D721Med (cell line): ENCODE results near the gene PMS1.
"Not testable (repeated sequence)": the region's sequence is repeated elsewhere in the genome, so short reads cannot be mapped to it uniquely, and the experiment has no call there.

Source experiments
- DNase-seq: peaks from one replicate; pipeline ENCODE4 v3.0.0; 2011; ENCODE audit warnings: low spot score; ENCODE audit not compliant: insufficient read length
- FAIRE-seq: peaks from 2 replicates; lab custom pipeline; 2011; peaks lifted over from hg19 to GRCh38; lab: Jason Lieb, UNC
- TF ChIP-seq, protein P1 (sequence below): IDR thresholded peaks from 2 replicates; pipeline ENCODE4 v1.5.1; 2012; ENCODE audit warnings: mild to moderate bottlenecking, control low read depth; ENCODE audit not compliant: insufficient read depth; ENCODE audit errors: missing control alignments

PMS1 gene

DNA sequence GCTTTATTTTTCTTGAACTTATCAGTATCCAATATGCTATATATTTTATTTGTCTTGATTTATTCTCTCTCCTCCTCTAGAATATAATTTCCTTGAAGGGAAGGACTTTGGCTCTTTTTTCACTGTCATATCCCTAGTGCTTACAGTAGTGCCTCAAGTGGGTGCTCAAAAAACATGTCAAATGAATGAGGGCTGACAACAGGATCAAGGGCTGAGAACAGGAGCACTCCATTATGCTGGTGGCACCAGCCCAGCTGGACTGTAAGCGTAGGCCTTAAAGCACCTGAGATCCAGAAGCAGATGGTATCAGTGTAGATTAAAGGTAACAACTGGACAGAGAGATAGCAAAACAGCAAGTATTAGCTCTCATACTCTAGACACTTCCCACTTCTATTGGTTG lies 46.3 kb downstream of the PMS1 start:
- TF ChIP-seq, protein P1, sequence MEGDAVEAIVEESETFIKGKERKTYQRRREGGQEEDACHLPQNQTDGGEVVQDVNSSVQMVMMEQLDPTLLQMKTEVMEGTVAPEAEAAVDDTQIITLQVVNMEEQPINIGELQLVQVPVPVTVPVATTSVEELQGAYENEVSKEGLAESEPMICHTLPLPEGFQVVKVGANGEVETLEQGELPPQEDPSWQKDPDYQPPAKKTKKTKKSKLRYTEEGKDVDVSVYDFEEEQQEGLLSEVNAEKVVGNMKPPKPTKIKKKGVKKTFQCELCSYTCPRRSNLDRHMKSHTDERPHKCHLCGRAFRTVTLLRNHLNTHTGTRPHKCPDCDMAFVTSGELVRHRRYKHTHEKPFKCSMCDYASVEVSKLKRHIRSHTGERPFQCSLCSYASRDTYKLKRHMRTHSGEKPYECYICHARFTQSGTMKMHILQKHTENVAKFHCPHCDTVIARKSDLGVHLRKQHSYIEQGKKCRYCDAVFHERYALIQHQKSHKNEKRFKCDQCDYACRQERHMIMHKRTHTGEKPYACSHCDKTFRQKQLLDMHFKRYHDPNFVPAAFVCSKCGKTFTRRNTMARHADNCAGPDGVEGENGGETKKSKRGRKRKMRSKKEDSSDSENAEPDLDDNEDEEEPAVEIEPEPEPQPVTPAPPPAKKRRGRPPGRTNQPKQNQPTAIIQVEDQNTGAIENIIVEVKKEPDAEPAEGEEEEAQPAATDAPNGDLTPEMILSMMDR, result no peak
- no peak for FAIRE-seq
- no peak for DNase-seq

DNA sequence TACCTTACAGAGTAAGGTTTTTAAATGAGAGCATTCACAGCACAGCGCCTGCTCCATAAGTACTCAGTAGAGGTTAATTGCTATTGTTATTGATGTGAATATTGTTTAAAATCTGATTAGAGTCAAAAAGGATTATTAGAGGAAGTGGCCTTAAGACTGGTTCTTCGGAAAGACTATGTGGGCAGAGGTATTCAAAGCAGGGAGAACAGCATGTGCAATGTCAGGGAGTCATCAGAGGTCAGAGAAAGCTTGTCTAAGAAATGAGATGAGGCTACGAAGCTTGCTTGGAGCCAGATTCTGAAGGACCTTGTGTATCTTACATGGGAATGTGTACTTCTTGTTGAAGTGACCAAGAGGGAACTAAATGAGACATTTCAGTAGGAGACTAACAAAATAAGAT lies 49.8 kb downstream of the PMS1 start:
- TF ChIP-seq, protein P1, result no peak
- FAIRE-seq (no peak), DNase-seq (no peak)

DNA sequence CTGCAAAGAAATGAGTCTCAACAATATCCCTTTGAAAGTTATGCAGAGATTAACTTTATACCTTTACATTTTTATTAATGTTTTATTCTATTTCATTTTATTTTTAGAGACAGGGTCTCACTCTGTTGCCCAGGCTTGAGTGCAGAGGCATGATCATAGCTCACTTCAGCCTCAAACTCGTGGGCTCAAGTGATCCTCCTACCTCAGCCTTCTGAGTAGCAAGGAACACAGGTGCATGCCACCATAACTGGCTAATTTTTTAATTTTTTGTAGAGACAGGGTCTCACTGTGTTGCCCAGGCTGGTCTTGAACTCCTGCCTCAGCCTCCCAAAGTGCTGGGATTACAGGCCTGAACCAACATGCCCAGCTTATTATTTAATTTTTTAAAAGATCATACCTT lies 50.4 kb downstream of the PMS1 start:
- DNase-seq, FAIRE-seq: not testable (repeated sequence)

DNA sequence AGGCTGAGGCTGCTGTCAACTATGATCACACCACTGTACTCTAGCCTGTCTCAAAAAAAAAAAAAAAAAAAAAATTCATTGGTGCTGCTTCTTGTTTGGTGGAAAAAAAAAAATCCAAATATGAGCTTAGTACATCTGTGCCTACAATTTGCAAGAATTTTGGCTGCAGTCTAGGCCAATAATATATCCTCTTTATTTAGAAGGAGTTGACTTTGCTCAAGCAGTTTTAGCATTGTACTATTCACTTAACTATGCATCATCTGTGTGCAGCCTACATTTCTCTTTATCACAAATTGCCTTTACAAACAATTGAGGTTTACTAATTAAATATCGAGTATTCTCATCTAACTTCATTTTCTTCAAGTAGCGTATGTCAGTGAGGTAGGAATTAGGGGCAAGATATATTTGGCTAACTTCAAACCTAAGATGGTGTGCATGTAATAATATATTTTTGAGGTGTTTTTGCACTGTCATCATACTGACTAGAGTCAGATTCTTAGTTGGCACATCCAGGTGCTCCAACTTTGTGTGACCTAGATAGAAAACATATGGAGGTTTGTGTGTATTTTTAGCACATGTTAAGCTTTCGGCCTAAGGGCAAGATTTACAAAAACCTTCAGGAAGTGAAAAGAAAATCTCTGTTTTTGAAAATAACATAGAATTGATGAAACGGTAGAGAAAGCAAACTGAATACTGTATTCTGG lies 51.8 kb downstream of the PMS1 start:
- DNase-seq (no peak), FAIRE-seq (no peak)
- TF ChIP-seq, protein P1, result no peak

DNA sequence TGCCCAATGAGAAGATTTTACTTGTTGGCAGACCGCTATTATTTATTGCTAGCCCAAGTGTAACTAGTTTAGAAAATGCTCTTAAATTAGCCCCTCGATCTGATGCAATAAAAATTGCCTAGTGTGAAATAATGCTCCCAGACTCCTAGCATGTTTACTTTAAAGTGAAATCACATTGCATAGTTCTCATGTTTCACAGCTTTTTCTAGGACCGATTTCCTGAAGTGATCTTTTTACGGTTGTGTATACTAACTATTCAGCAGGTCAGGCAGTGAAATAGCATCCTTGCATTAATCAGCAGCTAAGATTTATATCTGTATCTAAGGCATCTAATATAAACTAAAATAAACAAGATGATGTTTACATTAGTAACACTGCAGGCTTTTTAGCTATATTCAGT lies 52.4 kb downstream of the PMS1 start:
- TF ChIP-seq, protein P1, result no peak
- no peak for FAIRE-seq
- DNase-seq, result no peak

DNA sequence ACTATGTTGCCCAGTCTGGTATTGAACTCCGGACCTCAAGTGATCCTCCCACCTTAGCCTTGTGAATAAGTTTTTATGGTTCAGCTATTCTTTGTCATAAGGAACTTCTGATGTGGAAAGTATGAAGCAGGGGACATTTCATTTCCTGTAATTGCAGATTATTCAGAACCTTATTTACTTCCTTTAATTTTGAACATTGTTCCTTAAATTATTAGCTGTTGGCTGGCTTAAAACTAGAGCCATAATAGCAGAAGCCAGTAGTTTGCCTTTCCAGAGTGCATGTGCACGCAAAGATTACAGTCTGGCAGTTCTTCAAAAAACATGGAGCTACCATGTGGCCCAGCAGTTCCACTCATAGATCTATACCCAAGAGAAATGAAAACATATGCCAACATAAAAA lies 53.1 kb downstream of the PMS1 start:
- DNase-seq (no peak), FAIRE-seq (no peak)

DNA sequence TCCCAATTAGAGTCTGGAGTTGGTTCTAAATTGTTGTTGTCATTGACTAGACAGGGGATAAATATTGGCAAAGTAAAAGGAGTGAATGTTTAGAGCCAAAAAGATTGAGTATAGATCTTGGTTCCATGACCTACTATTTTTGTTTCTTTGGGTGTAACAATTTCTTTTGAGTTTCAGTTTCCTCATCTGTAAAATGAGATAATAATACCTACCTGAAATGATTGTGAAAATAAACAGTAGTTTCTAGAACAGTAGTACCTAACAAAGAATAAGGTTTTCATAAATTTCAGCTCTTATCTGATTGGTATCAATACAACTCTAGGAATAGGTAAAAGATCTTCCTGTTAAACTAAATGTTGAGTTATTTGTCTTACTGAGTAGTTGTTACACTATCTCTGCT lies 56.8 kb downstream of the PMS1 start:
- DNase-seq, result no peak
- FAIRE-seq, result no peak
- TF ChIP-seq, protein P1, result no peak

More for the DNA sequence above, 53.1 kb downstream of the PMS1 start:
- TF ChIP-seq, protein P1, result no peak
